CD14-positive monocyte (primary cell): ENCODE data around the gene SPG11. TPM values are rescaled to one million over a fixed set of nuclear protein-coding genes. Genes with fewer than 3 reads are reported as not detected.

Experiments
- DNase-seq, 3 donors: peaks; one replicate each; pipeline ENCODE4 v3.0.0-alpha.2; 2011 to 2022
- H2AFZ ChIP-seq: 2 replicates; pipeline ENCODE4 v1.6.0; 2012; ENCODE audit warnings: mild to moderate bottlenecking, low read depth, low read length, inconsistent platforms; ENCODE audit not compliant: insufficient read depth, poor library complexity, severe bottlenecking
- H3K27ac ChIP-seq, 2 donors: 1 replicate in 1 of 2; 2 replicates in 1 of 2; pipeline ENCODE4 v1.5.1; 2012 to 2013; ENCODE audit warnings: low read length in 2 of 2, control low read depth in 1 of 2, inconsistent platforms in 1 of 2, low read depth in 1 of 2, mild to moderate bottlenecking in 1 of 2
- H3K27me3 ChIP-seq, 2 donors: one replicate each; pipeline versions ENCODE4 v1.6.0 to v1.6.1; 2011 to 2013; ENCODE audit warnings: low read length in 2 of 2; ENCODE audit not compliant: control insufficient read depth in 2 of 2, insufficient read depth in 2 of 2
- H3K36me3 ChIP-seq, 2 donors: replicated peaks in 1 of 2; 1 replicate in 1 of 2; 2 replicates in 1 of 2; pipeline versions ENCODE4 v1.5.1 to v1.6.1; 2012 to 2013; ENCODE audit warnings: low read length in 2 of 2, control low read depth in 1 of 2, inconsistent platforms in 1 of 2, mild to moderate bottlenecking in 1 of 2; ENCODE audit not compliant: insufficient read depth in 2 of 2, control insufficient read depth in 1 of 2
- H3K4me1 ChIP-seq, 2 donors: 1 replicate in 1 of 2; 2 replicates in 1 of 2; pipeline versions ENCODE4 v1.5.1 to v1.6.1; 2012 to 2013; ENCODE audit warnings: low read length in 2 of 2, control low read depth in 1 of 2, inconsistent platforms in 1 of 2, mild to moderate bottlenecking in 1 of 2, moderate library complexity in 1 of 2; ENCODE audit not compliant: insufficient read depth in 2 of 2, control insufficient read depth in 1 of 2
- H3K4me2 ChIP-seq: replicated peaks from 2 replicates; pipeline ENCODE3; 2012; ENCODE audit warnings: low read length, moderate library complexity, mild to moderate bottlenecking; ENCODE audit not compliant: poor library complexity, severe bottlenecking; ENCODE audit errors: extremely low read depth
- H3K4me3 ChIP-seq, 3 experiments: fragments of 200-600 bp in 1 of 3; sonication (generic) in 1 of 3; replicated peaks in 1 of 3; 1 replicate in 2 of 3; 2 replicates in 1 of 3; pipeline ENCODE4 v1.5.1; 2011 to 2013; ENCODE audit warnings: low read length in 3 of 3, mild to moderate bottlenecking in 3 of 3, control low read depth in 2 of 3, low read depth in 2 of 3, inconsistent platforms in 1 of 3, moderate library complexity in 1 of 3
- H3K79me2 ChIP-seq: 2 replicates; pipeline ENCODE4 v1.6.0; 2012; ENCODE audit warnings: mild to moderate bottlenecking, control low read depth, inconsistent platforms, low read length, moderate library complexity; ENCODE audit not compliant: insufficient read depth
- H3K9ac ChIP-seq: 2 replicates; pipeline ENCODE4 v1.6.0; 2017; ENCODE audit warnings: low read length, mild to moderate bottlenecking; ENCODE audit not compliant: insufficient read depth, poor library complexity, severe bottlenecking
- H3K9me3 ChIP-seq, 2 donors: replicated peaks in 1 of 2; 1 replicate in 1 of 2; 2 replicates in 1 of 2; pipeline versions ENCODE4 v1.5.1 to v1.6.1; 2012 to 2013; ENCODE audit warnings: low read length in 2 of 2, control low read depth in 1 of 2; ENCODE audit not compliant: control insufficient read depth in 1 of 2, insufficient read depth in 1 of 2
- H4K20me1 ChIP-seq: 2 replicates; pipeline ENCODE4 v1.6.0; 2012; ENCODE audit warnings: mild to moderate bottlenecking, low read length, control low read depth, moderate library complexity; ENCODE audit not compliant: insufficient read depth
- H3K27ac Mint-ChIP-seq, 7 donors: one replicate each; pipeline ENCODE4 v1.8.0; 2020; ENCODE audit warnings: mild to moderate bottlenecking in 7 of 7, mixed read lengths in 7 of 7, moderate library complexity in 6 of 7, inconsistent platforms in 2 of 7
- H3K27me3 Mint-ChIP-seq, 3 donors: one replicate each; pipeline ENCODE4 v1.8.0; 2021 to 2022; ENCODE audit warnings: low read depth in 3 of 3, mild to moderate bottlenecking in 3 of 3, mixed read lengths in 3 of 3, moderate library complexity in 3 of 3, inconsistent platforms in 1 of 3
- H3K36me3 Mint-ChIP-seq, 2 donors: one replicate each; pipeline ENCODE4 v1.8.0; 2020; ENCODE audit warnings: mixed read lengths in 2 of 2, inconsistent platforms in 1 of 2, mild to moderate bottlenecking in 1 of 2
- H3K4me1 Mint-ChIP-seq: one replicate; pipeline ENCODE4 v1.8.0; 2020; ENCODE audit warnings: mild to moderate bottlenecking, mixed read lengths
- H3K4me3 Mint-ChIP-seq, 2 donors: one replicate each; pipeline ENCODE4 v1.8.0; 2020; ENCODE audit warnings: mild to moderate bottlenecking in 2 of 2, mixed read lengths in 2 of 2, moderate library complexity in 1 of 2
- H3K9me3 Mint-ChIP-seq, 7 donors: one replicate each; pipeline ENCODE4 v1.8.0; 2020 to 2022; ENCODE audit warnings: mixed read lengths in 7 of 7, mild to moderate bottlenecking in 6 of 7, moderate library complexity in 6 of 7, inconsistent platforms in 2 of 7
- WGBS: methylation state at CpG from one replicate; pipeline ENCODE4 v1.1.5; 2013; ENCODE audit warnings: missing lambda C conversion rate; ENCODE audit not compliant: insufficient coverage; 5-methylcytosine and 5-hydroxymethylcytosine counted together
- intact Hi-C, 2 donors: fragments of 100-400 bp; cut with micrococcal nuclease; formaldehyde crosslinking; loops; one replicate each; pipeline versions ENCODE4 v1.15.0 to v1.15.1; 2023
- polyA plus RNA-seq, 3 donors: library from polyadenylated mRNA; depleted of rRNA in 1 of 3; unstranded in 2 of 3; stranded (reverse) in 1 of 3; fragments of 300-500 nt in 2 of 3; fragments of >200 nt in 1 of 3; fragmentation: Illumina TruSeq in 2 of 3; gene quantifications; 1 replicate in 2 of 3; 2 replicates in 1 of 3; pipeline ENCODE4 v1.2.3, GENCODE V29; 2012 to 2021
- TF ChIP-seq, protein P1 (sequence below): fragments of 200-600 bp; IDR thresholded peaks from one replicate; pipeline ENCODE4 v1.8.0; 2022; ENCODE audit warnings: antibody characterized with exemption, mild to moderate bottlenecking

The SPG11 gene
- polyA plus RNA-seq, 3 donors: 26.4 to 140 (median 50.4) TPM

DNA sequence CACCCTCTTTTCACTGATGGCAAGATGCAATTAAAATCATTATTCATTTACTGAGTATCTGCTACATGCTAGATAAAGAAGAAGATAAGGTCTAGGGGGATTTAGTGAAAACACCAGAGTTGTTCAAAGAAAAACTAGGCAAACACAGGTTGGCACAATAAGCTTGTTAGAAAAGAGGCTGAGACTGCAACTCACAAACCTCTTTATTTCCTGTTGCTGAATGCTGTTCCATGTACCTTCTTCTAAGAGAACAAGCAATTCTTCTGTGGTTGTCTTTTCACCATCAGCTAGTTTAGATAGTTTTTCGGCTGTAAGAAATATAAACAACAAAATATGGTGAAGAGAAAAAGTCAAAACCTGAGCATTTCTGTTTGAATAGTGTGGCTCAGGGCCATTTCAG is 65.4 kb downstream of the SPG11 start:
- Mint-ChIP-seq H3K9me3 (peaks cover 0 to under 1% (median 0%) of the 10 kb centered on the region in 7 donors), H3K36me3 (peaks cover 70 to 87% of the 10 kb centered on the region in 2 donors), H3K4me3 (no peak overlapping the region), H3K27ac (peak overlapping the region in 2 of 7 donors; percentile 26 to 52), H3K4me1 (no peaks in the 10 kb centered on the region), H3K27me3 (peaks cover 0 to 2% (median 0%) of the 10 kb centered on the region in 3 donors)
- Histone ChIP-seq H3K9ac (no peak overlapping the region), H3K4me1 (no peaks in the 10 kb centered on the region), H3K79me2 (no peaks in the 10 kb centered on the region), H3K4me3 (no peak overlapping the region), H3K9me3 (no peaks in the 10 kb centered on the region), H2AFZ (no peak overlapping the region), H3K27ac (peak overlapping the region in 1 of 2 donors; percentile 6), H3K36me3 (peaks cover 88 to 97% of the 10 kb centered on the region in 2 donors), H4K20me1 (peaks cover 8% of the 10 kb centered on the region), H3K27me3 (no peaks in the 10 kb centered on the region), H3K4me2 (no peak overlapping the region)
- WGBS: no CpG with 5 or more reads among the region's 1 CpG
- intact Hi-C loops: loop anchor here in 1 of 2 donors (10.0 kb wide), 1 partner anchor 57 kb away; no protein-coding TSS in a partner anchor
- DNase-seq: no peak
- TF ChIP-seq, protein P1, sequence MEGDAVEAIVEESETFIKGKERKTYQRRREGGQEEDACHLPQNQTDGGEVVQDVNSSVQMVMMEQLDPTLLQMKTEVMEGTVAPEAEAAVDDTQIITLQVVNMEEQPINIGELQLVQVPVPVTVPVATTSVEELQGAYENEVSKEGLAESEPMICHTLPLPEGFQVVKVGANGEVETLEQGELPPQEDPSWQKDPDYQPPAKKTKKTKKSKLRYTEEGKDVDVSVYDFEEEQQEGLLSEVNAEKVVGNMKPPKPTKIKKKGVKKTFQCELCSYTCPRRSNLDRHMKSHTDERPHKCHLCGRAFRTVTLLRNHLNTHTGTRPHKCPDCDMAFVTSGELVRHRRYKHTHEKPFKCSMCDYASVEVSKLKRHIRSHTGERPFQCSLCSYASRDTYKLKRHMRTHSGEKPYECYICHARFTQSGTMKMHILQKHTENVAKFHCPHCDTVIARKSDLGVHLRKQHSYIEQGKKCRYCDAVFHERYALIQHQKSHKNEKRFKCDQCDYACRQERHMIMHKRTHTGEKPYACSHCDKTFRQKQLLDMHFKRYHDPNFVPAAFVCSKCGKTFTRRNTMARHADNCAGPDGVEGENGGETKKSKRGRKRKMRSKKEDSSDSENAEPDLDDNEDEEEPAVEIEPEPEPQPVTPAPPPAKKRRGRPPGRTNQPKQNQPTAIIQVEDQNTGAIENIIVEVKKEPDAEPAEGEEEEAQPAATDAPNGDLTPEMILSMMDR: no peak

DNA sequence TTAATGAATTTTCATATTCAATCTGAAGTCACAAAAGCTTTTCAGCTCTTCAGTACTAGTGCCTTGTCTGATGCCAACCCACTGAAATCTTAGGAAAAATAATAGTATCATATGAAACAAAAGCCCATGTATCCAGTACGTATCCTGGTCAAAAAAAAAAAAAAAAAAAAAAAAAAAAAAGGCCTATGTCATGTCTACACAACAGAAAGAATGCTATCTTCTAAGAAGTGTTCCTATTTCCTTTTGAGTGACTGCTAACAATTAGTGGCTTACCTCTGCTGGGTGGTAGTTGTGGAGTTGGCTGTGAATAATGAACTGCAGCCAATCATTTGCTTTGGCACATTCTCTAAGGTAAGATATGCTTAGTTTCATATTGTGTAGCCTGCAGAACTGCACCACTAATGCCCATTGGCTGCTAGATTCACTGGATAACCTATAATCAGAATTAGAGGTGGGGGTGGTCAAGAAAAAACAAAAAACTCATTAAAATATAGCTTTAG is 66.9 kb downstream of the SPG11 start:
- Mint-ChIP-seq H3K27me3 (peaks cover 0 to 2% (median 0%) of the 10 kb centered on the region in 3 donors), H3K9me3 (no peaks in the 10 kb centered on the region), H3K4me3 (no peak overlapping the region), H3K27ac (peak overlapping the region in 1 of 7 donors; percentile 37), H3K36me3 (peaks cover 63 to 87% of the 10 kb centered on the region in 2 donors), H3K4me1 (no peaks in the 10 kb centered on the region)
- Histone ChIP-seq H3K36me3 (peaks cover 90 to 97% of the 10 kb centered on the region in 2 donors), H3K4me3 (no peak overlapping the region), H2AFZ (no peak overlapping the region), H3K4me2 (no peak overlapping the region), H3K27me3 (no peaks in the 10 kb centered on the region), H3K9ac (no peak overlapping the region), H3K27ac (no peak overlapping the region), H3K79me2 (no peaks in the 10 kb centered on the region), H4K20me1 (peaks cover 8% of the 10 kb centered on the region), H3K4me1 (no peaks in the 10 kb centered on the region), H3K9me3 (no peaks in the 10 kb centered on the region)
- no peak for DNase-seq
- WGBS: no CpG with 5 or more reads among the region's 1 CpG
- TF ChIP-seq, protein P1: no peak
- intact Hi-C loops: loop anchor here in 1 of 2 donors (10.0 kb wide), 1 partner anchor 58 kb away; no protein-coding TSS in a partner anchor
